Suprapubic skin (tissue), 4 donors: ENCODE data around the gene RAD51D.

ENCODE experiments used
- CTCF ChIP-seq, 2 donors: fragments of 200-600 bp in 1 of 2; fragments of 450-650 bp in 1 of 2; sonication (generic) in 1 of 2; IDR thresholded peaks; one replicate each; pipeline ENCODE4 v1.5.1; 2016 to 2019; ENCODE audit warnings: antibody characterized with exemption in 2 of 2, mild to moderate bottlenecking in 1 of 2, moderate library complexity in 1 of 2
- POLR2A ChIP-seq, 2 donors: fragments of 450-650 bp; IDR thresholded peaks; one replicate each; pipeline ENCODE4 v1.6.1; 2017; ENCODE audit warnings: antibody characterized with exemption in 2 of 2, mild to moderate bottlenecking in 2 of 2, moderate library complexity in 2 of 2
- POLR2AphosphoS5 ChIP-seq, 3 donors: sonication (generic); formaldehyde crosslinking; IDR thresholded peaks; one replicate each; pipeline ENCODE4 v1.6.1; 2017; ENCODE audit warnings: antibody characterized with exemption in 3 of 3

- TF ChIP-seq CTCF (IDR thresholded peaks at IDR 0.05) (no peak), POLR2A (IDR thresholded peaks at IDR 0.05) (no peak), POLR2AphosphoS5 (IDR thresholded peaks at IDR 0.05) (no peak)
Measured at GRCh38 chr17:35159940-35160339, 40.3 kb upstream of the RAD51D start.
